Measurements from ENCODE around the gene MPC2. TPM values are rescaled to one million over a fixed set of nuclear protein-coding genes. Genes with fewer than 3 reads are reported as not detected.
"Not testable (repeated sequence)": the region's sequence is repeated elsewhere in the genome, so short reads cannot be mapped to it uniquely, and the experiment has no call there.

MPC2 gene
- total and polyA plus RNA-seq, 5 donors from 2014 or later, result 44.7 to 120 (median 105) TPM

DNA sequence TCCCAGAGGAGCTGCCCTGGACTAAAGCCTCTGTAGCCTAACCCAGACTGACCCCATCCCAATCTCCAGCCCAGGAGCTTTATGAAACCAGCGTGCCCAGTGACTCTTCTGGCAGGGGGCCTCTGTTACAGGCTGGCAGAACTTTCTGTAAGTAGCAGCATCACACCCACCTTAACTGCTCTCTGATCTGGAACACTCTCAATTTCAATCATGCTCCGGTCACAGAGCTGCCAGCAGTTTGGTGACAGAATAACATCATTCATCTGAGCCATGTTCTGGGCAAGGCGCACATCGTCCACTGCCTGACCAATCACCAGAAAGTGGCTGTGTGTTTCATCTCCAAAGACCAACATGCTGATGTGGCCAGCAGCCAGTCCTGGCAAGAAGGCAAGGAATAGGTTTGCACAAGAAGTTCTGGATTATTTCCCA lies 37.6 kb downstream of the MPC2 start:
- Mint-ChIP-seq H3K27me3 (peaks cover under 1% of the 10 kb centered on the region), H3K4me3 (no peak overlapping the region), H3K27ac (no peak overlapping the region), H3K9me3 (no peaks in the 10 kb centered on the region), H3K4me1 (no peaks in the 10 kb centered on the region), H3K36me3 (no peaks in the 10 kb centered on the region)
- Histone ChIP-seq H3K9me3 (ENCODE audit: control insufficient read depth in 2 of 2, low read length in 2 of 2) (no peaks in the 10 kb centered on the region), H3K4me1 (ENCODE audit: control insufficient read depth, insufficient read depth, low read length, poor library complexity, severe bottlenecking) (no peaks in the 10 kb centered on the region), H3K4me3 (ENCODE audit: low read depth, low read length) (no peak overlapping the region), H3K27ac (ENCODE audit: insufficient read depth, low read length, poor library complexity, severe bottlenecking) (no peak overlapping the region), H3K36me3 (ENCODE audit: control insufficient read depth, insufficient read depth, low read length) (no peaks in the 10 kb centered on the region), H3K27me3 (ENCODE audit: control insufficient read depth, insufficient read depth, low read length) (peaks cover 2% of the 10 kb centered on the region)
- no peak for DNase-seq
- ATAC-seq (ENCODE audit: low read depth in 2 of 2), result no peak

DNA sequence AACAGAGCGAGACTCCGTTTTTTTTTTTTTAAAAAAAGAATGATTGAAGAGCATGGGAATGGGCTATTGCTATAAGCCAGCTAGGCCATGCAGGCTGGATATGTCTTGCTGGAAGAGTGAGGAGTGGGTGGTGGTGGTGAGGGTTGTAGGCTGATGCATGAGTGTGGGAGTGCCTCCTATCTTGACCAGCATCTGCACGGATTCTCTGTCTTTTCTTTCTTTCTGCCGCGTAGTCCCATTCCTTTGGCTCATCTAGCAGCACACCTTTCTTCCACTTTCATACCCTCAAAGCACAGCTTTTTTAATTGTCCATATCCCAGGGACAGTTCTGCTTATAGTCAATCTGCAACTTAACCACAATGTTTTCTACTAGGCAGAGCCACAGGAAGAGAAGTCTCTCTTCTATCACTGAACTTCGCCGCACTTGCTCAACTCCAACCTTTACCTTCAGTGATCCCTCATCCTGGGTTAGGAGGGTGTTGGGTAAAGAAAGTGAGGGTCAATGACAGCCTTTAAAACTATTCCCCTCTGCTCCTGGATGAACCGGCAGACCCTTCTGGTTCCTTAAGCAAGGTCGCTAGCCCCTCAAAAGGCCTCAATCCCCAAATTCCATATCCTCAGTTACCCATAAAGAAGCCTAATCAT lies 38.2 kb downstream of the MPC2 start:
- Histone ChIP-seq H3K36me3 (ENCODE audit: control insufficient read depth, insufficient read depth, low read length) (no peaks in the 10 kb centered on the region), H3K9me3 (ENCODE audit: control insufficient read depth in 2 of 2, low read length in 2 of 2) (no peaks in the 10 kb centered on the region), H3K4me1 (ENCODE audit: control insufficient read depth, insufficient read depth, low read length, poor library complexity, severe bottlenecking) (no peaks in the 10 kb centered on the region), H3K4me3 (ENCODE audit: low read depth, low read length) (no peak overlapping the region), H3K27me3 (ENCODE audit: control insufficient read depth, insufficient read depth, low read length) (peaks cover 2% of the 10 kb centered on the region), H3K27ac (ENCODE audit: insufficient read depth, low read length, poor library complexity, severe bottlenecking) (no peak overlapping the region)
- ATAC-seq (ENCODE audit: low read depth in 2 of 2) (no peak), DNase-seq (no peak)
- Mint-ChIP-seq H3K4me1 (no peaks in the 10 kb centered on the region), H3K9me3 (no peaks in the 10 kb centered on the region), H3K36me3 (no peaks in the 10 kb centered on the region), H3K27ac (no peak overlapping the region), H3K27me3 (peaks cover 5% of the 10 kb centered on the region), H3K4me3 (no peak overlapping the region)

- Mint-ChIP-seq H3K27me3 (peaks cover 5% of the 10 kb centered on the region), H3K4me3 (no peak overlapping the region), H3K27ac (no peak overlapping the region), H3K4me1 (no peaks in the 10 kb centered on the region), H3K36me3 (no peaks in the 10 kb centered on the region), H3K9me3 (no peaks in the 10 kb centered on the region)
- no peaks in the 10 kb centered on the region for H3K27me3 ChIP-seq (ENCODE audit: control insufficient read depth, insufficient read depth, low read length)
- no peak overlapping the region for H3K4me3 ChIP-seq (ENCODE audit: low read depth, low read length)
- no peak for ATAC-seq (ENCODE audit: low read depth in 2 of 2)
- no peaks in the 10 kb centered on the region for H3K4me1 ChIP-seq (ENCODE audit: control insufficient read depth, insufficient read depth, low read length, poor library complexity, severe bottlenecking)
- DNase-seq, result no peak
- no peak overlapping the region for H3K27ac ChIP-seq (ENCODE audit: insufficient read depth, low read length, poor library complexity, severe bottlenecking)
- no peaks in the 10 kb centered on the region for H3K36me3 ChIP-seq (ENCODE audit: control insufficient read depth, insufficient read depth, low read length)
- no peaks in the 10 kb centered on the region for H3K9me3 ChIP-seq (ENCODE audit: control insufficient read depth in 2 of 2, low read length in 2 of 2)
Observed at GRCh38 chr1:167893798-167894197, 43.1 kb downstream of the MPC2 start.

DNA sequence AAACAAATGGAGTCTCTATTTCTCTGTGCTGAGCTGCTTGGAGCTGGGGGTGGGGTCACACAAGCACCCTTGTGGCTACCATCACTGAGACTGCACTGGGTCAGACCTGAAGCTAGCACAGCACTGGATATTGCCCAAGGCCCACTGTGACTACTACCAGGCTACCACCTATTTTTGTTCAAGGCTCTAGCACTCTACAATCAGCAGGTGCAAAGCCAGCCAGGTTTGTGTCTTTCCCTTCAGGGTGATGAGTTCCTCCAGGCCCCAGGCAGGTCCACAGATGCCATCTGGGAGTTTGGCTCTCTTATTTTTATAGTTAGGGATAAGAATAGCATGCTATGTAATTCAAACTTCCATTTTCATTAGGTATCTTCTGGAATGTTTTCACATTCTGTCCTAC lies 46.5 kb downstream of the MPC2 start:
- no peaks in the 10 kb centered on the region for H3K36me3 ChIP-seq (ENCODE audit: control insufficient read depth, insufficient read depth, low read length)
- DNase-seq (no peak), ATAC-seq (ENCODE audit: low read depth in 2 of 2) (no peak)
- H3K27me3 ChIP-seq (ENCODE audit: control insufficient read depth, insufficient read depth, low read length), result no peaks in the 10 kb centered on the region
- no peaks in the 10 kb centered on the region for H3K4me1 Mint-ChIP-seq
- H3K9me3 ChIP-seq (ENCODE audit: control insufficient read depth in 2 of 2, low read length in 2 of 2), result no peaks in the 10 kb centered on the region
- peaks cover 10% of the 10 kb centered on the region for H3K27me3 Mint-ChIP-seq
- no peak overlapping the region for H3K4me3 Mint-ChIP-seq
- peaks cover 0 to 3% (median 1%) of the 10 kb centered on the region in 7 donors for H3K9me3 Mint-ChIP-seq
- no peak overlapping the region for H3K4me3 ChIP-seq (ENCODE audit: low read depth, low read length)
- no peaks in the 10 kb centered on the region for H3K4me1 ChIP-seq (ENCODE audit: control insufficient read depth, insufficient read depth, low read length, poor library complexity, severe bottlenecking)
- H3K36me3 Mint-ChIP-seq, result no peaks in the 10 kb centered on the region
- H3K27ac Mint-ChIP-seq, result no peak overlapping the region
- H3K27ac ChIP-seq (ENCODE audit: insufficient read depth, low read length, poor library complexity, severe bottlenecking), result no peak overlapping the region

- H3K36me3 Mint-ChIP-seq; H3K9me3 Mint-ChIP-seq; DNase-seq; H3K4me1 Mint-ChIP-seq; H3K4me1 ChIP-seq (ENCODE audit: control insufficient read depth, insufficient read depth, low read length, poor library complexity, severe bottlenecking); H3K27me3 ChIP-seq (ENCODE audit: control insufficient read depth, insufficient read depth, low read length); H3K27ac Mint-ChIP-seq; ATAC-seq (ENCODE audit: low read depth in 2 of 2); H3K4me3 ChIP-seq (ENCODE audit: low read depth, low read length); H3K27ac ChIP-seq (ENCODE audit: insufficient read depth, low read length, poor library complexity, severe bottlenecking); H3K9me3 ChIP-seq (ENCODE audit: control insufficient read depth in 2 of 2, low read length in 2 of 2); H3K4me3 Mint-ChIP-seq; H3K36me3 ChIP-seq (ENCODE audit: control insufficient read depth, insufficient read depth, low read length): not testable (repeated sequence)
- H3K27me3 Mint-ChIP-seq, result peaks cover 11% of the 10 kb centered on the region
Observed at GRCh38 chr1:167887187-167887586, 49.7 kb downstream of the MPC2 start.

- Mint-ChIP-seq H3K4me1 (no peaks in the 10 kb centered on the region), H3K27me3 (peaks cover 6% of the 10 kb centered on the region), H3K36me3 (no peaks in the 10 kb centered on the region), H3K27ac (no peak overlapping the region), H3K4me3 (no peak overlapping the region), H3K9me3 (peaks cover 1 to 4% (median 3%) of the 10 kb centered on the region in 7 donors)
- H3K9me3 ChIP-seq (ENCODE audit: control insufficient read depth in 2 of 2, low read length in 2 of 2), result no peaks in the 10 kb centered on the region
- no peaks in the 10 kb centered on the region for H3K4me1 ChIP-seq (ENCODE audit: control insufficient read depth, insufficient read depth, low read length, poor library complexity, severe bottlenecking)
- no peaks in the 10 kb centered on the region for H3K36me3 ChIP-seq (ENCODE audit: control insufficient read depth, insufficient read depth, low read length)
- no peak for DNase-seq
- no peak overlapping the region for H3K4me3 ChIP-seq (ENCODE audit: low read depth, low read length)
- peaks cover 2% of the 10 kb centered on the region for H3K27me3 ChIP-seq (ENCODE audit: control insufficient read depth, insufficient read depth, low read length)
- H3K27ac ChIP-seq (ENCODE audit: insufficient read depth, low read length, poor library complexity, severe bottlenecking), result no peak overlapping the region
- ATAC-seq (ENCODE audit: low read depth in 2 of 2), result no peak
Observed at GRCh38 chr1:167882376-167882775, 54.5 kb downstream of the MPC2 start.

DNA sequence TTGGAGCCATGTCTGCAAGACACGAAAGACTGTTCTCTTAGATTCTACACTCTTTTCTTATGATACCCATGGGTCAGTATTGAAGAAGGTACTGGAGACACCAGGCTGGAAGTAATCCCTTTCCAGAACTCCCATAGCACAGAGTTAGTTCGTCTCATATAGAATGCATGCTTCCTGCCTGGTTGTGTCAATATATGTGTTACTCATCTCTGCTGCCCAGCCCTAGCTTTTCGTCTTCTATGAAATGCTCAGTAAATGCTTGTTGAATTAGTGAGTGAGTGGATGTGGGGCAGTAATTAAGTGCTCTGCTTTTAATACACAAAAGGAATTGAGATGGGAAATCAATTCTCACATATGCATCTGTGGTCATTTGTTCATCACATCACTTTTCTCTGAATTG lies 55.1 kb downstream of the MPC2 start:
- peaks cover 6% of the 10 kb centered on the region for H3K27me3 Mint-ChIP-seq
- Histone ChIP-seq H3K36me3 (ENCODE audit: control insufficient read depth, insufficient read depth, low read length) (no peaks in the 10 kb centered on the region), H3K27ac (ENCODE audit: insufficient read depth, low read length, poor library complexity, severe bottlenecking) (no peak overlapping the region), H3K27me3 (ENCODE audit: control insufficient read depth, insufficient read depth, low read length) (peaks cover 2% of the 10 kb centered on the region), H3K4me3 (ENCODE audit: low read depth, low read length) (no peak overlapping the region), H3K9me3 (ENCODE audit: control insufficient read depth in 2 of 2, low read length in 2 of 2) (no peaks in the 10 kb centered on the region), H3K4me1 (ENCODE audit: control insufficient read depth, insufficient read depth, low read length, poor library complexity, severe bottlenecking) (no peaks in the 10 kb centered on the region)
- no peaks in the 10 kb centered on the region for H3K4me1 Mint-ChIP-seq
- ATAC-seq (ENCODE audit: low read depth in 2 of 2) (no peak), DNase-seq (no peak)
- H3K36me3 Mint-ChIP-seq, result no peaks in the 10 kb centered on the region
- H3K27ac Mint-ChIP-seq, result no peak overlapping the region
- no peak overlapping the region for H3K4me3 Mint-ChIP-seq
- H3K9me3 Mint-ChIP-seq, result peaks cover 1 to 4% (median 3%) of the 10 kb centered on the region in 7 donors

DNA sequence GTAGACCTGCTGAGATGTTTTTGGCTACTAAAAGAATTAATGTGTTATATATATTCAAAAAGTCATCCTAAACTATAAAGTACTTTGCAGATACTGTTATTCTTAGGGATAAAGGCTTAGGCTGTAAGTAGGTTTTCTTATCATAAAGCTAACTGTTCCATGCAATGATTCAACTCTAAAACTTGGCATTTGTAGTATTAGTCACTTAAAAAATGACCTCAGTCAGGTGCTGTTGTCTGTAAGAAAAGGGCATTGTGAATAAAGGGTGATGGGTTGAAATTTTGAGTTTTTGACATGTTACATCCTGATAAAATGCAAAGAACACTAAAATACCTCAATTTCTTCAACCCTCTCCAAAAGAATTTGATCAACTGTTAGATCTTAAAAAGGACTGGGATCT lies 55.8 kb downstream of the MPC2 start:
- Histone ChIP-seq H3K27ac (ENCODE audit: insufficient read depth, low read length, poor library complexity, severe bottlenecking) (no peak overlapping the region), H3K4me3 (ENCODE audit: low read depth, low read length) (no peak overlapping the region), H3K36me3 (ENCODE audit: control insufficient read depth, insufficient read depth, low read length) (no peaks in the 10 kb centered on the region), H3K27me3 (ENCODE audit: control insufficient read depth, insufficient read depth, low read length) (peaks cover 2% of the 10 kb centered on the region), H3K4me1 (ENCODE audit: control insufficient read depth, insufficient read depth, low read length, poor library complexity, severe bottlenecking) (no peaks in the 10 kb centered on the region), H3K9me3 (ENCODE audit: control insufficient read depth in 2 of 2, low read length in 2 of 2) (no peaks in the 10 kb centered on the region)
- Mint-ChIP-seq H3K36me3 (no peaks in the 10 kb centered on the region), H3K27me3 (peaks cover 6% of the 10 kb centered on the region), H3K4me3 (no peak overlapping the region), H3K9me3 (peaks cover 0 to 4% (median 2%) of the 10 kb centered on the region in 7 donors), H3K27ac (no peak overlapping the region), H3K4me1 (no peaks in the 10 kb centered on the region)
- DNase-seq (no peak), ATAC-seq (ENCODE audit: low read depth in 2 of 2) (no peak)

Measured in CD4-positive, CD25-positive, alpha-beta regulatory T cell (primary cell).